PC-9 (cell line): ENCODE results near the gene DYRK3.

Experiments used
- EZH2 ChIP-seq: fragments of 200-600 bp; sonication (generic); IDR thresholded peaks from 2 replicates; pipeline ENCODE4 v1.8.0; 2017; ENCODE audit warnings: antibody characterized with exemption, low read depth
- TF ChIP-seq, protein P1 (sequence below): fragments of 200-600 bp; sonication (generic); conservative IDR thresholded peaks from 2 replicates; pipeline ENCODE4 v1.6.1; 2017; ENCODE audit warnings: mixed run types, antibody characterized with exemption, mild to moderate bottlenecking, moderate library complexity

DNA sequence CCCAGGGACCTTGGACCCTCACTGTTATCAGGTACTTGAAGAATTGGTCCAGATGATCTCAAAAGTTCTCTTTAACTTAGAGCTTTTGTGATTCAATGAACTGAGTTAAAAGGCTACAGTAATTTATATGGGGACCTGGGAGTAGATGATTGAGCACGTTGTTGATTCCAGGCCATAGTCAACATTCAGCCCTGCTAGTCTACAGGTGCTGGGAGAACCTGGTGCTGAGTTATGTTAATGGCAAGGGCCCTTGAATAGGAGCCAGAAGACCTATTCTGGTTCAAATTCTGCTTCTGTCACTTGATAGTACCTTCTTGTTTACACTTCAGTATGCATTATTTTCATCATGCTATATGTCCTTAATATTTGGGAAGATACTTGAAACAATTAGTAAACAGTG, 11.2 kb downstream of the DYRK3 start:
- no peak for TF ChIP-seq EZH2
- TF ChIP-seq, protein P1, sequence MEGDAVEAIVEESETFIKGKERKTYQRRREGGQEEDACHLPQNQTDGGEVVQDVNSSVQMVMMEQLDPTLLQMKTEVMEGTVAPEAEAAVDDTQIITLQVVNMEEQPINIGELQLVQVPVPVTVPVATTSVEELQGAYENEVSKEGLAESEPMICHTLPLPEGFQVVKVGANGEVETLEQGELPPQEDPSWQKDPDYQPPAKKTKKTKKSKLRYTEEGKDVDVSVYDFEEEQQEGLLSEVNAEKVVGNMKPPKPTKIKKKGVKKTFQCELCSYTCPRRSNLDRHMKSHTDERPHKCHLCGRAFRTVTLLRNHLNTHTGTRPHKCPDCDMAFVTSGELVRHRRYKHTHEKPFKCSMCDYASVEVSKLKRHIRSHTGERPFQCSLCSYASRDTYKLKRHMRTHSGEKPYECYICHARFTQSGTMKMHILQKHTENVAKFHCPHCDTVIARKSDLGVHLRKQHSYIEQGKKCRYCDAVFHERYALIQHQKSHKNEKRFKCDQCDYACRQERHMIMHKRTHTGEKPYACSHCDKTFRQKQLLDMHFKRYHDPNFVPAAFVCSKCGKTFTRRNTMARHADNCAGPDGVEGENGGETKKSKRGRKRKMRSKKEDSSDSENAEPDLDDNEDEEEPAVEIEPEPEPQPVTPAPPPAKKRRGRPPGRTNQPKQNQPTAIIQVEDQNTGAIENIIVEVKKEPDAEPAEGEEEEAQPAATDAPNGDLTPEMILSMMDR, result no peak
